ENCODE results near the gene EYA4.

Gene EYA4

GRCh38 chr6:133291671-133292070 is 50.5 kb downstream of the EYA4 start:
- TF ChIP-seq POLR2A (IDR thresholded peaks at IDR 0.05; ENCODE audit: extremely low read depth, insufficient read length) (no peak), MYC (IDR thresholded peaks at IDR 0.05; ENCODE audit: low read depth, low read length) (no peak), MAX (IDR thresholded peaks at IDR 0.05; ENCODE audit: low read depth, low read length) (no peak), CTCF (IDR thresholded peaks at IDR 0.05; ENCODE audit: low read depth, low read length) (no peak)
- no peak for DNase-seq (ENCODE audit: low read depth)
- H3K4me3 ChIP-seq (ENCODE audit: low read depth, low read length) = no peak overlapping the region

GRCh38 chr6:133297657-133298056 is 56.5 kb downstream of the EYA4 start:
- no peak overlapping the region for H3K4me3 ChIP-seq (ENCODE audit: low read depth, low read length)
- no peak for DNase-seq (ENCODE audit: low read depth)
- TF ChIP-seq MAX (IDR thresholded peaks at IDR 0.05; ENCODE audit: low read depth, low read length) (no peak), POLR2A (IDR thresholded peaks at IDR 0.05; ENCODE audit: extremely low read depth, insufficient read length) (no peak), MYC (IDR thresholded peaks at IDR 0.05; ENCODE audit: low read depth, low read length) (no peak)

- no peak for DNase-seq (ENCODE audit: low read depth)
- no peak overlapping the region for H3K4me3 ChIP-seq (ENCODE audit: low read depth, low read length)
- no peak for TF ChIP-seq CTCF (IDR thresholded peaks at IDR 0.05; ENCODE audit: low read depth, low read length)
- TF ChIP-seq MYC (IDR thresholded peaks at IDR 0.05; ENCODE audit: low read depth, low read length) = no peak
- no peak for TF ChIP-seq POLR2A (IDR thresholded peaks at IDR 0.05; ENCODE audit: extremely low read depth, insufficient read length)
- TF ChIP-seq MAX (IDR thresholded peaks at IDR 0.05; ENCODE audit: low read depth, low read length) = no peak
These were observed 57.2 kb downstream of the EYA4 start for GRCh38 chr6:133298335-133298734.

GRCh38 chr6:133298801-133299200 is 57.6 kb downstream of the EYA4 start:
- TF ChIP-seq CTCF (IDR thresholded peaks at IDR 0.05; ENCODE audit: low read depth, low read length) (no peak), POLR2A (IDR thresholded peaks at IDR 0.05; ENCODE audit: extremely low read depth, insufficient read length) (no peak), MYC (IDR thresholded peaks at IDR 0.05; ENCODE audit: low read depth, low read length) (no peak), MAX (IDR thresholded peaks at IDR 0.05; ENCODE audit: low read depth, low read length) (no peak)
- no peak for DNase-seq (ENCODE audit: low read depth)
- H3K4me3 ChIP-seq (ENCODE audit: low read depth, low read length) = no peak overlapping the region

- TF ChIP-seq POLR2A (IDR thresholded peaks at IDR 0.05; ENCODE audit: extremely low read depth, insufficient read length) = no peak
- TF ChIP-seq CTCF (IDR thresholded peaks at IDR 0.05; ENCODE audit: low read depth, low read length) = no peak
- no peak for TF ChIP-seq MYC (IDR thresholded peaks at IDR 0.05; ENCODE audit: low read depth, low read length)
- no peak for TF ChIP-seq MAX (IDR thresholded peaks at IDR 0.05; ENCODE audit: low read depth, low read length)
- DNase-seq (ENCODE audit: low read depth) = no peak
- no peak overlapping the region for H3K4me3 ChIP-seq (ENCODE audit: low read depth, low read length)
These were observed 59.7 kb downstream of the EYA4 start for GRCh38 chr6:133300896-133301295.

- no peak for DNase-seq (ENCODE audit: low read depth)
- no peak overlapping the region for H3K4me3 ChIP-seq (ENCODE audit: low read depth, low read length)
These were observed 60.7 kb downstream of the EYA4 start for GRCh38 chr6:133301835-133302234.

More at GRCh38 chr6:133301835-133302234, 60.7 kb downstream of the EYA4 start:
- TF ChIP-seq CTCF (IDR thresholded peaks at IDR 0.05; ENCODE audit: low read depth, low read length) = no peak
- no peak for TF ChIP-seq MYC (IDR thresholded peaks at IDR 0.05; ENCODE audit: low read depth, low read length)
- TF ChIP-seq MAX (IDR thresholded peaks at IDR 0.05; ENCODE audit: low read depth, low read length) = no peak
- no peak for TF ChIP-seq POLR2A (IDR thresholded peaks at IDR 0.05; ENCODE audit: extremely low read depth, insufficient read length)
